Heart left ventricle (tissue), 13 donors: ENCODE data around the gene ABHD14A.

ENCODE experiments used
- POLR2A ChIP-seq, 2 donors: fragments of 450-650 bp; IDR thresholded peaks; one replicate each; pipeline ENCODE4 v1.6.1; 2017; ENCODE audit warnings: antibody characterized with exemption in 2 of 2, mild to moderate bottlenecking in 2 of 2, moderate library complexity in 2 of 2
- TF ChIP-seq, protein P1 (sequence below), 12 donors: fragments of 200-600 bp; sonication (generic) in 4 of 12; IDR thresholded peaks; one replicate each; pipeline versions ENCODE4 v1.5.0 to v1.8.0; 2018 to 2022; ENCODE audit warnings: antibody characterized with exemption in 12 of 12, mild to moderate bottlenecking in 5 of 12
- donor health status: ischemic (EF 13 %, LVEDD 7.1; RV severe dilation, severe dysfunction).
- donor health status: DM: no; HTN: yes; CAD: no.
- donor health status: DM: no; HTN: no; CAD: no.
- donor health status: ischemic (EF 25% LVEDD 6.9; RV normal size, moderate dysfunction).
- donor health status: ischemic (EF 25% LVEDD 5.7; RV mildly dilated, moderate dysfunction).
- donor health status: ischemic (EF 35%, LVEDD 5.7; RV mildly dilated, moderate dysfunction).
- donor health status: nonischemic (EF 11% LVEDD 7.7; RV severe dilation, severe dysfunction).
- donor health status: DM: yes; HTN: yes; CAD: no.
- donor health status: PGD.
- donor health status: ischemic (EF 29% LVEDD 5.4; RV normal size, mild dysfunction).
- donor health status: nonischemic (EF 23%, LVEDD 6.1; RV moderate dilation, normal function).

DNA sequence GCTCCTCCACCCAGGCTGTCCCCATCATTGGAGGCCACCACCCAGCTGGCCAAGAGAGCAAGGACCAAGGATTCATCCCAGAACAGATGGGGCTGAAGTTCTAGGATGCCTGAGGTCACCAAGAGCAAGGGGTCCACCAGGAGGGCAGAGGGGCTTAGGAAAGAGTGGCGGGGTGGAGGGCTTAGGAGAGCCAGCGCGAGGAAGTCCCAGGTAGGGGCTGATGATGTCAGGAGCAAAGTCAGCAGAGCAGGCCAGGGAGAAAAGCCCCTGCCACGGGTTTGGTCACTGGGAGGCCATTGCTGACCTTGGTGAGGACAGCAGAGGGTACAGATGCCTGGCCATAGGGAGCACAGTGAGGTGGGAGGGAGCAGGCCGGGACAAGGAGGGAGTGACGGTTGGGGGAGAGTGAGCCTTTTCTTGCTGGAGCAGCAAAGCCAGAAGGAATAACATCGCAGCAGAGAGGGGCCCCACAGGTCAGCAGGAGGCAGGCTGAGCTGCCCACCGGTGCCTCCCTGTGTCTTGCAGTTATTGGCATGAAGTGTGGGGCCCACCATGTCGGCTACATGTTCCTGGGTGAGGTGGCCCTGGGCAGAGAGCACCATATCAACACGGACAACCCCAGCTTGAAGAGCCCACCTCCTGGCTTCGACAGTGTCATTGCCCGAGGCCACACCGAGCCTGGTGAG lies 27.5 kb upstream of the ABHD14A start:
- TF ChIP-seq, protein P1, sequence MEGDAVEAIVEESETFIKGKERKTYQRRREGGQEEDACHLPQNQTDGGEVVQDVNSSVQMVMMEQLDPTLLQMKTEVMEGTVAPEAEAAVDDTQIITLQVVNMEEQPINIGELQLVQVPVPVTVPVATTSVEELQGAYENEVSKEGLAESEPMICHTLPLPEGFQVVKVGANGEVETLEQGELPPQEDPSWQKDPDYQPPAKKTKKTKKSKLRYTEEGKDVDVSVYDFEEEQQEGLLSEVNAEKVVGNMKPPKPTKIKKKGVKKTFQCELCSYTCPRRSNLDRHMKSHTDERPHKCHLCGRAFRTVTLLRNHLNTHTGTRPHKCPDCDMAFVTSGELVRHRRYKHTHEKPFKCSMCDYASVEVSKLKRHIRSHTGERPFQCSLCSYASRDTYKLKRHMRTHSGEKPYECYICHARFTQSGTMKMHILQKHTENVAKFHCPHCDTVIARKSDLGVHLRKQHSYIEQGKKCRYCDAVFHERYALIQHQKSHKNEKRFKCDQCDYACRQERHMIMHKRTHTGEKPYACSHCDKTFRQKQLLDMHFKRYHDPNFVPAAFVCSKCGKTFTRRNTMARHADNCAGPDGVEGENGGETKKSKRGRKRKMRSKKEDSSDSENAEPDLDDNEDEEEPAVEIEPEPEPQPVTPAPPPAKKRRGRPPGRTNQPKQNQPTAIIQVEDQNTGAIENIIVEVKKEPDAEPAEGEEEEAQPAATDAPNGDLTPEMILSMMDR (IDR thresholded peaks at IDR 0.05) = no peak
- TF ChIP-seq POLR2A (IDR thresholded peaks at IDR 0.05) = no peak
